HG03039 (cell line): ENCODE results near the gene PTPRU.

Experiments used
- ATAC-seq: cut with Tn5 transposase; IDR thresholded peaks from one replicate; pipeline ENCODE4 v1.9.1; 2021; ENCODE audit warnings: mild to moderate bottlenecking, moderate library complexity; ENCODE audit not compliant: unreplicated experiment

PTPRU gene

GRCh38 chr1:29243871-29244200 is 7.5 kb downstream of the PTPRU start:
- ATAC-seq, result no peak

DNA sequence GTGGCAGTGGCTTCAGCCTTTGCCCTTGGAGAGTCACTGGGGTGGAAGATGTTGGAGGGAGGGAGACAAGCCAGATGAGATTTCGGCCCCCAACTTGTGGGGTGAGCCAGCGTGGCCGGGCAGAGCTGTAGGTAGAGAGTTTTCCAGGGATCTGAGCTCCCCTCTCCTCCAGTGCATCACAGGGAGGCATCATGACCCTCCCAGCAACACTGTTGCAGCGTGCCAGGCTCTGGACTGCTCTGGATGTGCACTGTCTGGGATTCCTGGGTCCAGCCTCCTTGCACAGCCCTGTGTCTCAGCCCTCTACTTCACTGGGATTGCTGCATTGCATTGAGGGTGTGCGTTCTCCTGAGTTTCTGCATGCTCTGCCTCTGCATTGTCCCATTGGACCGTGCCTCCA is 8.9 kb downstream of the PTPRU start:
- no peak for ATAC-seq

DNA sequence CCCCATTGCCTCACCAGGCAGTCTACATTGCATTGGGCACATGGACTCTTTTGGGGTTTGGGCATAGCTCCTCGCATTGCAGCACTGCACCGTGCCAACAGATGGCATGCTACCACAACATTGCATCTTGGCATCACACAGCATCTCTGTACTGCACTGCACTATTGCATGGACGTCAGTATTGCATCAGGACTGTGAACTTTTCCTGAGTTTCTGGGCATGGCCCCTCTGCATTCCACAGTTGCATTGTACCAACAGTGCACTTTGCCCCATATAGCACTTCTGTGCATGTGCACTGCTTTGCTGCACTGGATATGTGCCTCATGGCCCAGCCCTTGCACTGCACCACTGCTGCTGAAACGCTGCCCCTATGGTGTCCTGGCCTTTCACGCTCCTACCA is 9.6 kb downstream of the PTPRU start:
- no peak for ATAC-seq

DNA sequence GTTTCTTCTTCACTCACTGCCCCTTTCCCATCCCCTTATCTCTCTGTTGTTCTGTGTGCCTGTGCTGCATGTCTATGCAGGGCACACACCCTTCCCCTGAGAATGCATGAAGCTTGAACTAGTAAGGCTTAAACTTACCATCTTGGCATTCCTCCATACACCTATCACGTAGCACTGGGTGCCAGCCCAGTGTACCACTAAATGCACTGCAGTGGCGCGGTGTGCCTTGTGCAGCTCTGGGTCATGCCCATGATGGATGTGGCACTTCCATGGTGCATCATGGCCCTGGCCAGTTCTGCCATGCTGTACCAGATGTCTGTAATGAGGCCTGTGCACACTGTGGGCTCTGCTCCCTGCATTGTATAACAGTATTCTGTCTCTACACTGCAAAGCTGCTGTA is 10.7 kb downstream of the PTPRU start:
- ATAC-seq, result no peak

GRCh38 chr1:29247571-29248273 is 11.4 kb downstream of the PTPRU start:
- ATAC-seq, result no peak

GRCh38 chr1:29248409-29248808 is 12.1 kb downstream of the PTPRU start:
- no peak for ATAC-seq

- ATAC-seq, result no peak
Measured at GRCh38 chr1:29249170-29249691, 12.9 kb downstream of the PTPRU start.

DNA sequence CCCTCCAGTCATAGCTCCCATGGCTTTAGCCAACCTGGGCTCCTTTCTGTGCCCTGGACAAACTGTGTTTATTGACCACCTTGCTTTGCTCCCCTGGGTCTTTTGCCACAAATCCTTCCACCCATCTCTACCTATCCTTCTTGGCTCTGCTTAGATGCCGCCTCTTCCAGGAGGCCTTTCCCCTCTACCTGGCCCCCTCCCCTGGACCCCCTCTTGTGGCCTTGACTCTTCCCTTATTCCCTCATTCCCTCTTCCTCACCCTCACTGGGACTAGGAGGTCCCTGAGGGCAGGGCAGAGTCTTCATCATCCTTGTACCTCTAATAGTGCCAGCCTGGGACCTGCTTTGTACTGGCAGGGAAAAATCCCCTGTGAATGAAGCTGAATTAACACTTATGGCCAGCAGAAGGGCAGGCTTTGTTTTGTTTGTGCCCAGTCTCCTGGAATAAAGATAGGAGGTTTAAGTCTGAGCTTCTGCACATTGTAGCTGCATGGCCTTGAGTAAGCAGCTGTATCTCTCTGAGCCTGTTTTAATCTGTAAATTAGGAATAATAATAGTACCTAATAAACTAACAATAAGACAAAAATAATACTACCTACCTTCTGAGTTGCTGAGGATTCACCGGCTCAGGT is 13.7 kb downstream of the PTPRU start:
- ATAC-seq, result no peak

DNA sequence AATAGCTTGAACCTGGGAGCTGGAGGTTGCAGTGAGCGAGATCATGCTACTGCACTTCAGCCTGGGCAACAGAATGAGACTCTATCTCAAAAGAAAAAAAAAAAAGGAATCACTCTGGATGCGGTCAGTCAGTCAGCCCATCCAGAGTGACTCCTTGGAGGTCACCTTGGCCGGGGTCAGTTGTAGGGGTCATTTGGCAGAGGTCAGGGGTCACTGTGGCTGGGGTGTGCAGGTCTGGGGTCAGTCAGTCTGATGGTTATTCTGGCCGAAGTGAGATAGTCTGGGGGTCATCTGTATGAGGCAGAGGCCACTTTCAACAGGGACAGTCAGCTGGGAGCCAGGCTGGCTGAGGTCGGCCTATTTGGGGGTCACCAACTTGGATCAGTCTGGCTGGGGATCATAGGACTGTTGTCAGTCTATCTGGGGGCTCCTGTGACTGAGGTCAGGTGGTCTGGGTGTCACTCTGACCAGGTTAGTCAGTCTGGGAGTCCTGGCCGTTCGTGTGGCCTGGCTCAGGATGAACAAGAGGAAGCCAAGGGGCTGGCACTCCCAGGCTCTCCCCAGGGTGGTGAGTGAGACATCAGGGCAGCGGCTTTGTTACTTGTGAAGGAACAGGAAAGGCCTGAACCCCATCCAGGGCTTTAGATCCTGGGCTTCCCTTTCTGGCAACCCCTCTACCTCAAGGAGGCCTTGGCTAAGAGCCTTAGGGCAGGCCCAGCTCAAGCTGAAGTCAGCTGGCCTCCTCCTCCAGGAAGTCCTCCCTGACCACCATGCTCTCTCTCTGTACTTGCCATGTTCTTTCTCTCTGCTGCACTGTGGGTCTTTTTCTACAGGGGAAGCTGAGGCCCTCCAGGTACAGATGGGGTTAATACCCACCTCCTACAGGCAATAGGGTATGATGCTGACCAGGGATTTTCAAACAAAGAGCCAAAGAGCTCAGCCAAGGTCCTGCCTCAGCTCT is 15.1 kb downstream of the PTPRU start:
- ATAC-seq, result no peak

GRCh38 chr1:29253180-29253579 is 16.9 kb downstream of the PTPRU start:
- ATAC-seq, result no peak

DNA sequence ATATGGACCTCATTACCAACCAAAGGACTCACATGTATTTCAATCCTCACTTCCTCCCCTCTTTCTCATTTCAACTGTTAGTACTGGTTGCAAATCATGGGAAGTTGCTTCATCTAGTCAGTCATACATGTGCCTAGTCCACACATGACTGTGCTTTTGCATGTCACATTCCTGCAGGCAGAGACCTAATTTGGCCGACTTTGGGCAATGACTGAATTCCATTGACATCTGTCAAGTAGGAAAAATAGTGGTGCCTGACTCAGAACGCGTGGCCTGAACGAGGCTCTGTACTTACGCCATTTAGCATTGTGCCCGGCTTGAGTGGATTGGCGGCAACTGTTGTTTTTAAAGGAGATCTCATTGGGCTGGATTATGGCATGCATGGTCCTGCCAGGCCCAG is 18.0 kb downstream of the PTPRU start:
- no peak for ATAC-seq

GRCh38 chr1:29255134-29255666 is 18.9 kb downstream of the PTPRU start:
- ATAC-seq, result no peak

DNA sequence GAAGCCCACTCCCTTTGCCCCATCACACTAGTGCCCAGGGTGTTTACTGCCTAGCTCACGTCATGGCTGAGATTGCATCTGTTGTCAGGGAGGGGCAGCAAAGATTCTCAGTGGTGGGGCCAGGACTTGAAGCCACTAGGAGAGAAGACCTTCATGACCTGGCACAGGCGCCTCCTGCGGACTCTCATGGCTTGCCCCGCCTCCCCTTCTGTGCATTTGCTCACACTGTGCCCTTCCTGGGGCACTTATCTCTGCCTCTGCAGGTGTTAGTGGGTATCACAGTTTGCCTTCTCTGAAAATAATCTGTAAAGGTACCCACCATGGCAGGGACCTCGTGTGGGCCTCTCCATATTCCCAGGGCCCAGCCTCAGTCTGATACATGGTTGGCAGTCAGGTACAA is 20.1 kb downstream of the PTPRU start:
- no peak for ATAC-seq

DNA sequence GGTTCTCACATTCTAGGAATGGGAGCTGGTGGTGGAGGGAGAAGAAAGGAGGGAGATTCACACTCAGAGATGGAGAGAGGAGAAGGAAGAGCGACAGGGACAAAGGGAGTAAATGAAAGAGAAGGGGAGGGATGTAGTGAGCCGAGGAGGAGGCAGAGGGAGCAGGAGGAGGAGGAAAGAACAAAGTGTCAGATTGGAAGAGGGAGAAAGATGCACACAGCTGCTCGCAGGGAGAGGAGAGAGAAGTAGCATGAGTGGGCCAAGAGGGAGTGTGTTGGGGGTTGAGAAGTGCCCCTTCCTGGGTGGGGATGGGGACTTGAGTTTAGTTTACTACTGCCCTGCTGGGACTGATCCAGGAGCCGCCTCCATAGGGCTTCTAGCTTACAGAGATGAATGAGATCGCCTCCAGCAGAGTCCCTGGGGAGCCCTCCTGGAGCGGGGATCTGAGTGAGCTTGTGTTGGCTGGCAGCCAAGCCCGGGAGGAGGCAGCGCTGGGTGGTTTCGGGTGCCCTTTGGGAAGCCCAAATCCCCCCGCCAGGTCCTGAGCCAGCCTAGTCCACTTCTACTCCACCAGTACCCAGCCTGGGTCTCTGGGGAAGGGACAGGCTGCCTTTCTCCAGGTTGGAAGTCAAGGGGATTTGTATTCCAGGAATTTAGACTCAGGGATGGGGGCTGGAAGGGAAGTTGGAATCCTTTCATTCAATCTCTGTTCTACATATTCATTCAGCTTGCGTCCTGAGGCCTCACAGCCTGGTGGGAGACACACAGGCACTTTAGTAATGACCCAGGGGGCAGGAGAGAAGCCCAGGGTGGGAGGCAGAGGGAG is 20.9 kb downstream of the PTPRU start:
- no peak for ATAC-seq

GRCh38 chr1:29258189-29258975 is 22.1 kb downstream of the PTPRU start:
- no peak for ATAC-seq

- ATAC-seq, result no peak
Measured at GRCh38 chr1:29258976-29259801, 22.9 kb downstream of the PTPRU start.

DNA sequence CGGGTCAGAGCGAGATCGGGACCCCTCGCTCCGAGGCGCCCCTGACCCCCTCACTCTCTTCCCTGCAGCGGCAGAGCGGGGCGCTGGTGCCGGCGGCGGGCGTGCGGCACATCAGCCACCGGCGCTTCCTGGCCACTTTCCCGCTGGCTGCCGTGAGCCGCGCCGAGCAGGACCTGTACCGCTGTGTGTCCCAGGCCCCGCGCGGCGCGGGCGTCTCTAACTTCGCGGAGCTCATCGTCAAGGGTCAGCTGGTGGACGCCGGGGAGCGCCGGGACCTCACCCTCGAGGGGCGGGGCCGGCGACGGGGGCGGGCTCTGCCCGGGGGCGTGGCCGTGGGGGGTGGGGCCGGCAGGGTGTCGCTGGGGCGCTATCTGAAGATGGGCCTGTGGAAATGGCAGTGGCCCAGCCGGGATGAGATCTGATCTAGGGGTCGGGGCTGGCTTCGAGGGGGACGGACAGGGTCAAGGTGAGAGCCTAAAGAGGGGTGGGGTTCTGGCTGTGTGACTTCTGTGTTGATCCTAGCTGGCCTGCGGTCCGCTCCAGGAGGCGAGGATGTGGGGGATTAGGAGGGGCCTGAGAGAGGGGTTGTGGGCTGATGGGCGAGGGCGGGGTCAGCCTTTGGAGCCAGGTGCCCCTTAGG is 23.6 kb downstream of the PTPRU start:
- no peak for ATAC-seq

DNA sequence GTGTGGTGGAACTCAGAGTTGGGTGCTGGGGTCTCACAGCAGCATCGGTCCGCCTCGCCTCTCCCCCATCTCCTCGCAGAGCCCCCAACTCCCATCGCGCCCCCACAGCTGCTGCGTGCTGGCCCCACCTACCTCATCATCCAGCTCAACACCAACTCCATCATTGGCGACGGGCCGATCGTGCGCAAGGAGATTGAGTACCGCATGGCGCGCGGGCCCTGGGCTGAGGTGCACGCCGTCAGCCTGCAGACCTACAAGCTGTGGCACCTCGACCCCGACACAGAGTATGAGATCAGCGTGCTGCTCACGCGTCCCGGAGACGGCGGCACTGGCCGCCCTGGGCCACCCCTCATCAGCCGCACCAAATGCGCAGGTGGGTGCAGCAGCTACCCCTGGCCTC is 24.2 kb downstream of the PTPRU start:
- ATAC-seq, result no peak
